ENCODE data around the gene APC2. TPM values are rescaled to one million over a fixed set of nuclear protein-coding genes. Genes with fewer than 3 reads are reported as not detected.

APC2 gene
- total and polyA plus RNA-seq, 2 donors (not counting 1 experiment from before 2014, with no cell fraction given) = 0.12 to 0.16 TPM

DNA sequence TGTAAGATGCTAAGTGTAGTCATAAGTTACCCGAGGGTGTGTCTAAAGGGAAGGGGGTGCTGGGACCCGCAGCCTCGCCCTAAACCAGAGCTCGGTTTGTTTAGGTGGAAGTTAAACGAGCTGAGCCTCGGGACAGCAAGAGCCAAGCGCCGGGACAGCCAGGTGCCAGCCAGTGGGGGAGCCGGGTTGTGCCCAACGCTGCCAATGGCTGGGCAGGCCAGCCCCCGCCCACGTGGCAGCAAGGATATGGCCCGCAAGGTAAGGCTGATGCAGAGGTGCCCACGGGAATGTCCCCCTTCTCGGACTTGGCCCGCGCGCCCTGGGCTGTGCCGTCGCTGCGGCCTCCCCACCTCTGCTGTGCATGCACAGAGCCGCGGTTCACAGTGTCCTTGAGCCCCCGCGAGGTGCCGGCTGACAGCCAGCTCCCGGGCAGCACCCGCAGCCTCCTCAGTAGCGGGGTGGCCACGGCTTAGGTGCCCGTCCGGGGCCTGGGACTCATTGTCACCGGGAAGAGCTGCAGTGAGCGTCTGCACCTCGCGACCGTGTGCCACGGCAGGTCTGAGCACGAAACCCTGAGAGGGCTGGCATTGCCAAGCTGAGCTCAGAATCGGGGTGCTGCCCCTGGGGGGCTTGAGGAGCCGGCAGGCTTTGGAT lies 21.1 kb upstream of the APC2 start:
- CTCF ChIA-PET = no interaction called here
- no peaks in the 10 kb centered on the region for H3K4me1 Mint-ChIP-seq
- H3K27ac Mint-ChIP-seq = no peak overlapping the region
- POLR2A ChIA-PET = no interaction called here
- Histone ChIP-seq H3K27me3 (replicated peaks in 1 of 4; ENCODE audit: control extremely low read depth in 1 of 4, control insufficient read depth in 3 of 4, insufficient read depth in 4 of 4, low read length in 3 of 4) (no peaks in the 10 kb centered on the region), H3K9me3 (ENCODE audit: control extremely low read depth in 1 of 3, control insufficient read depth in 2 of 3, insufficient read depth in 1 of 3, low read length in 2 of 3) (no peaks in the 10 kb centered on the region), H3K36me3 (replicated peaks in 1 of 2; ENCODE audit: control extremely low read depth in 1 of 2, control insufficient read depth in 1 of 2, extremely low read depth in 1 of 2, insufficient read depth in 2 of 2, low read length in 1 of 2) (peaks cover 0 to 75% of the 10 kb centered on the region in 2 experiments), H3K27ac (ENCODE audit: low read length in 2 of 2) (no peak overlapping the region), H3K9ac (ENCODE audit: low read length) (no peak overlapping the region), H3K79me2 (ENCODE audit: control insufficient read depth, insufficient read depth, low read length) (peaks cover 41% of the 10 kb centered on the region), H3K4me2 (replicated peaks; ENCODE audit: low read depth, low read length, poor library complexity, severe bottlenecking) (no peak overlapping the region), H4K20me1 (ENCODE audit: control insufficient read depth, insufficient read depth, low read length, poor library complexity, severe bottlenecking) (peaks cover 74% of the 10 kb centered on the region), H2AFZ (ENCODE audit: insufficient read depth, low read depth, low read length, poor library complexity, severe bottlenecking) (no peak overlapping the region), H3K4me3 (ENCODE audit: control extremely low read depth in 1 of 5, extremely low read depth in 1 of 5, insufficient read depth in 1 of 5, low read depth in 2 of 5, low read length in 4 of 5) (no peak overlapping the region), H3K4me1 (ENCODE audit: control insufficient read depth in 2 of 2, insufficient read depth in 2 of 2, low read length in 2 of 2) (no peaks in the 10 kb centered on the region)
- no peak overlapping the region for H3K4me3 Mint-ChIP-seq
- H3K27me3 Mint-ChIP-seq = no peaks in the 10 kb centered on the region
- DNase-seq = no peak
- intact Hi-C loops (cut with micrococcal nuclease) = no loop called here
- no peak for ATAC-seq (ENCODE audit: low read depth)
- WGBS (ENCODE audit: insufficient coverage) = 96% methylated on average over 41 of the region's 41 CpGs
- TF ChIP-seq, protein P1, sequence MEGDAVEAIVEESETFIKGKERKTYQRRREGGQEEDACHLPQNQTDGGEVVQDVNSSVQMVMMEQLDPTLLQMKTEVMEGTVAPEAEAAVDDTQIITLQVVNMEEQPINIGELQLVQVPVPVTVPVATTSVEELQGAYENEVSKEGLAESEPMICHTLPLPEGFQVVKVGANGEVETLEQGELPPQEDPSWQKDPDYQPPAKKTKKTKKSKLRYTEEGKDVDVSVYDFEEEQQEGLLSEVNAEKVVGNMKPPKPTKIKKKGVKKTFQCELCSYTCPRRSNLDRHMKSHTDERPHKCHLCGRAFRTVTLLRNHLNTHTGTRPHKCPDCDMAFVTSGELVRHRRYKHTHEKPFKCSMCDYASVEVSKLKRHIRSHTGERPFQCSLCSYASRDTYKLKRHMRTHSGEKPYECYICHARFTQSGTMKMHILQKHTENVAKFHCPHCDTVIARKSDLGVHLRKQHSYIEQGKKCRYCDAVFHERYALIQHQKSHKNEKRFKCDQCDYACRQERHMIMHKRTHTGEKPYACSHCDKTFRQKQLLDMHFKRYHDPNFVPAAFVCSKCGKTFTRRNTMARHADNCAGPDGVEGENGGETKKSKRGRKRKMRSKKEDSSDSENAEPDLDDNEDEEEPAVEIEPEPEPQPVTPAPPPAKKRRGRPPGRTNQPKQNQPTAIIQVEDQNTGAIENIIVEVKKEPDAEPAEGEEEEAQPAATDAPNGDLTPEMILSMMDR (IDR thresholded peaks at IDR 0.05) = no peak
- no peak for TF ChIP-seq EZH2 (IDR thresholded peaks at IDR 0.05; ENCODE audit: borderline replicate concordance, insufficient read depth, low read depth, low read length, poor library complexity, severe bottlenecking)
- no peaks in the 10 kb centered on the region for H3K9me3 Mint-ChIP-seq (ENCODE audit: insufficient read depth)

GRCh38 chr19:1429750-1430149 lies 20.2 kb upstream of the APC2 start:
- Histone ChIP-seq H3K4me3 (ENCODE audit: control extremely low read depth in 1 of 5, extremely low read depth in 1 of 5, insufficient read depth in 1 of 5, low read depth in 2 of 5, low read length in 4 of 5) (no peak overlapping the region), H4K20me1 (ENCODE audit: control insufficient read depth, insufficient read depth, low read length, poor library complexity, severe bottlenecking) (peaks cover 77% of the 10 kb centered on the region), H3K4me1 (ENCODE audit: control insufficient read depth in 2 of 2, insufficient read depth in 2 of 2, low read length in 2 of 2) (no peaks in the 10 kb centered on the region), H3K79me2 (ENCODE audit: control insufficient read depth, insufficient read depth, low read length) (peaks cover 35% of the 10 kb centered on the region), H3K9me3 (ENCODE audit: control extremely low read depth in 1 of 3, control insufficient read depth in 2 of 3, insufficient read depth in 1 of 3, low read length in 2 of 3) (no peaks in the 10 kb centered on the region), H3K36me3 (replicated peaks in 1 of 2; ENCODE audit: control extremely low read depth in 1 of 2, control insufficient read depth in 1 of 2, extremely low read depth in 1 of 2, insufficient read depth in 2 of 2, low read length in 1 of 2) (peaks cover 0 to 78% of the 10 kb centered on the region in 2 experiments), H3K9ac (ENCODE audit: low read length) (no peak overlapping the region), H3K4me2 (replicated peaks; ENCODE audit: low read depth, low read length, poor library complexity, severe bottlenecking) (no peak overlapping the region), H3K27me3 (replicated peaks in 1 of 4; ENCODE audit: control extremely low read depth in 1 of 4, control insufficient read depth in 3 of 4, insufficient read depth in 4 of 4, low read length in 3 of 4) (no peaks in the 10 kb centered on the region), H2AFZ (ENCODE audit: insufficient read depth, low read depth, low read length, poor library complexity, severe bottlenecking) (no peak overlapping the region), H3K27ac (ENCODE audit: low read length in 2 of 2) (no peak overlapping the region)
- ChIA-PET POLR2A (no interaction called here), CTCF (no interaction called here)
- DNase-seq = no peak
- intact Hi-C loops (cut with micrococcal nuclease) = no loop called here
- TF ChIP-seq, protein P1 (IDR thresholded peaks at IDR 0.05) = no peak
- no peak for TF ChIP-seq EZH2 (IDR thresholded peaks at IDR 0.05; ENCODE audit: borderline replicate concordance, insufficient read depth, low read depth, low read length, poor library complexity, severe bottlenecking)
- H3K4me3 Mint-ChIP-seq = no peak overlapping the region
- H3K27ac Mint-ChIP-seq = no peak overlapping the region
- WGBS (ENCODE audit: insufficient coverage) = 98% methylated on average over 13 of the region's 14 CpGs
- no peaks in the 10 kb centered on the region for H3K9me3 Mint-ChIP-seq (ENCODE audit: insufficient read depth)
- H3K4me1 Mint-ChIP-seq = no peaks in the 10 kb centered on the region
- no peak for ATAC-seq (ENCODE audit: low read depth)
- H3K27me3 Mint-ChIP-seq = no peaks in the 10 kb centered on the region
